PC-3 (cell line): ENCODE data around the gene NMUR2.

Experiments
- CTCF ChIP-seq: fragments of 300-600 bp; sonication (generic); conservative IDR thresholded peaks from 2 replicates; pipeline ENCODE4 v1.5.1; 2017; ENCODE audit warnings: antibody characterized with exemption, low read depth, mild to moderate bottlenecking, low read length
- EZH2 ChIP-seq: fragments of 300-600 bp; sonication (generic); IDR thresholded peaks from one replicate; pipeline ENCODE4 v1.6.1; 2017; ENCODE audit warnings: antibody characterized with exemption, mild to moderate bottlenecking, low read length; ENCODE audit not compliant: unreplicated experiment

- peak; percentile 49 for TF ChIP-seq CTCF
- no peak for TF ChIP-seq EZH2
Observed at GRCh38 chr5:152379331-152379730, 25.7 kb downstream of the NMUR2 start.
